ENCODE measurements around the gene IMMP2L. TPM values are rescaled to one million over a fixed set of nuclear protein-coding genes. Genes with fewer than 3 reads are reported as not detected.

The IMMP2L gene
- polyA plus RNA-seq, 4 donors, result 10.5 to 20.1 (median 14.1) TPM

GRCh38 chr7:111057066-111057465 lies 505.2 kb downstream of the IMMP2L start:
- H3K27me3 ChIP-seq (ENCODE audit: control insufficient read depth in 3 of 3, insufficient read depth in 3 of 3, low read length in 3 of 3), result no peaks in the 10 kb centered on the region
- no peak overlapping the region for H3K27ac ChIP-seq (ENCODE audit: low read depth in 1 of 3, low read length in 2 of 3)
- WGBS, 3 donors, result 93 to 97% (median 95%) methylated on average over 4 of the region's 4 CpGs
- no peaks in the 10 kb centered on the region for H3K9me3 ChIP-seq (ENCODE audit: control insufficient read depth in 2 of 2, insufficient read depth in 1 of 2, low read depth in 1 of 2, low read length in 1 of 2)
- no peaks in the 10 kb centered on the region for H3K4me1 ChIP-seq (ENCODE audit: control insufficient read depth in 3 of 3, insufficient read depth in 2 of 3, low read depth in 1 of 3, low read length in 2 of 3)
- FAIRE-seq (no peak), DNase-seq (no peak)
- H3K4me3 ChIP-seq (ENCODE audit: low read depth in 1 of 3, low read length in 3 of 3), result no peak overlapping the region
- H3K36me3 ChIP-seq (ENCODE audit: control insufficient read depth in 3 of 3, insufficient read depth in 2 of 3, low read depth in 1 of 3, low read length in 3 of 3), result no peaks in the 10 kb centered on the region

- Histone ChIP-seq H3K36me3 (ENCODE audit: control insufficient read depth in 3 of 3, insufficient read depth in 2 of 3, low read depth in 1 of 3, low read length in 3 of 3) (no peaks in the 10 kb centered on the region), H3K4me3 (ENCODE audit: low read depth in 1 of 3, low read length in 3 of 3) (no peak overlapping the region), H3K27me3 (ENCODE audit: control insufficient read depth in 3 of 3, insufficient read depth in 3 of 3, low read length in 3 of 3) (no peaks in the 10 kb centered on the region), H3K27ac (ENCODE audit: low read depth in 1 of 3, low read length in 2 of 3) (no peak overlapping the region), H3K9me3 (ENCODE audit: control insufficient read depth in 2 of 2, insufficient read depth in 1 of 2, low read depth in 1 of 2, low read length in 1 of 2) (no peaks in the 10 kb centered on the region), H3K4me1 (ENCODE audit: control insufficient read depth in 3 of 3, insufficient read depth in 2 of 3, low read depth in 1 of 3, low read length in 2 of 3) (no peaks in the 10 kb centered on the region)
- FAIRE-seq (no peak), DNase-seq (peak in 1 of 2 donors; percentile 40)
- WGBS, 3 donors, result 70 to 92% (median 87%) methylated on average over 2 of the region's 2 CpGs
These were observed 505.9 kb downstream of the IMMP2L start for GRCh38 chr7:111056371-111056770.

- no peaks in the 10 kb centered on the region for H3K9me3 ChIP-seq (ENCODE audit: control insufficient read depth in 2 of 2, insufficient read depth in 1 of 2, low read depth in 1 of 2, low read length in 1 of 2)
- 69 to 85% (median 80%) methylated on average over 2 of the region's 2 CpGs for WGBS, 3 donors
- no peak for FAIRE-seq
These were observed 509.3 kb downstream of the IMMP2L start for GRCh38 chr7:111053035-111053434.

GRCh38 chr7:111051832-111052231 lies 510.5 kb downstream of the IMMP2L start:
- Histone ChIP-seq H3K27ac (ENCODE audit: low read depth in 1 of 3, low read length in 2 of 3) (no peak overlapping the region), H3K9me3 (ENCODE audit: control insufficient read depth in 2 of 2, insufficient read depth in 1 of 2, low read depth in 1 of 2, low read length in 1 of 2) (no peaks in the 10 kb centered on the region), H3K4me1 (ENCODE audit: control insufficient read depth in 3 of 3, insufficient read depth in 2 of 3, low read depth in 1 of 3, low read length in 2 of 3) (no peaks in the 10 kb centered on the region), H3K27me3 (ENCODE audit: control insufficient read depth in 3 of 3, insufficient read depth in 3 of 3, low read length in 3 of 3) (no peaks in the 10 kb centered on the region), H3K4me3 (ENCODE audit: low read depth in 1 of 3, low read length in 3 of 3) (no peak overlapping the region), H3K36me3 (ENCODE audit: control insufficient read depth in 3 of 3, insufficient read depth in 2 of 3, low read depth in 1 of 3, low read length in 3 of 3) (no peaks in the 10 kb centered on the region)
- DNase-seq, result no peak
- WGBS, 3 donors, result 89 to 100% (median 100%) methylated on average over 1 of the region's 1 CpG
- FAIRE-seq, result no peak

More at GRCh38 chr7:111053035-111053434, 509.3 kb downstream of the IMMP2L start:
- Histone ChIP-seq H3K36me3 (ENCODE audit: control insufficient read depth in 3 of 3, insufficient read depth in 2 of 3, low read depth in 1 of 3, low read length in 3 of 3) (no peaks in the 10 kb centered on the region), H3K4me3 (ENCODE audit: low read depth in 1 of 3, low read length in 3 of 3) (no peak overlapping the region), H3K27ac (ENCODE audit: low read depth in 1 of 3, low read length in 2 of 3) (no peak overlapping the region), H3K4me1 (ENCODE audit: control insufficient read depth in 3 of 3, insufficient read depth in 2 of 3, low read depth in 1 of 3, low read length in 2 of 3) (no peaks in the 10 kb centered on the region), H3K27me3 (ENCODE audit: control insufficient read depth in 3 of 3, insufficient read depth in 3 of 3, low read length in 3 of 3) (no peaks in the 10 kb centered on the region)
- peak in 1 of 2 donors; percentile 8 for DNase-seq

GRCh38 chr7:111050875-111051416 lies 511.3 kb downstream of the IMMP2L start:
- H3K9me3 ChIP-seq (ENCODE audit: control insufficient read depth in 2 of 2, insufficient read depth in 1 of 2, low read depth in 1 of 2, low read length in 1 of 2), result no peaks in the 10 kb centered on the region
- no peaks in the 10 kb centered on the region for H3K4me1 ChIP-seq (ENCODE audit: control insufficient read depth in 3 of 3, insufficient read depth in 2 of 3, low read depth in 1 of 3, low read length in 2 of 3)
- no peaks in the 10 kb centered on the region for H3K36me3 ChIP-seq (ENCODE audit: control insufficient read depth in 3 of 3, insufficient read depth in 2 of 3, low read depth in 1 of 3, low read length in 3 of 3)
- FAIRE-seq (no peak), DNase-seq (no peak)
- WGBS, 3 donors, result 78 to 92% (median 85%) methylated on average over 2 of the region's 2 CpGs
- no peak overlapping the region for H3K27ac ChIP-seq (ENCODE audit: low read depth in 1 of 3, low read length in 2 of 3)
- H3K27me3 ChIP-seq (ENCODE audit: control insufficient read depth in 3 of 3, insufficient read depth in 3 of 3, low read length in 3 of 3), result no peaks in the 10 kb centered on the region
- no peak overlapping the region for H3K4me3 ChIP-seq (ENCODE audit: low read depth in 1 of 3, low read length in 3 of 3)

- no peak for DNase-seq
- WGBS, 3 donors, result 76 to 80% (median 78%) methylated on average over 7 of the region's 7 CpGs
- Histone ChIP-seq H3K36me3 (ENCODE audit: control insufficient read depth in 3 of 3, insufficient read depth in 2 of 3, low read depth in 1 of 3, low read length in 3 of 3) (no peaks in the 10 kb centered on the region), H3K27me3 (ENCODE audit: control insufficient read depth in 3 of 3, insufficient read depth in 3 of 3, low read length in 3 of 3) (no peaks in the 10 kb centered on the region), H3K4me3 (ENCODE audit: low read depth in 1 of 3, low read length in 3 of 3) (no peak overlapping the region), H3K4me1 (ENCODE audit: control insufficient read depth in 3 of 3, insufficient read depth in 2 of 3, low read depth in 1 of 3, low read length in 2 of 3) (no peaks in the 10 kb centered on the region), H3K9me3 (ENCODE audit: control insufficient read depth in 2 of 2, insufficient read depth in 1 of 2, low read depth in 1 of 2, low read length in 1 of 2) (no peaks in the 10 kb centered on the region), H3K27ac (ENCODE audit: low read depth in 1 of 3, low read length in 2 of 3) (no peak overlapping the region)
- no peak for FAIRE-seq
These were observed 512.2 kb downstream of the IMMP2L start for GRCh38 chr7:111049971-111050680.

- H3K27me3 ChIP-seq (ENCODE audit: control insufficient read depth in 3 of 3, insufficient read depth in 3 of 3, low read length in 3 of 3), result no peaks in the 10 kb centered on the region
- H3K4me3 ChIP-seq (ENCODE audit: low read depth in 1 of 3, low read length in 3 of 3), result no peak overlapping the region
- 90 to 98% (median 96%) methylated on average over 4 of the region's 4 CpGs for WGBS, 3 donors
- DNase-seq (no peak), FAIRE-seq (no peak)
- H3K4me1 ChIP-seq (ENCODE audit: control insufficient read depth in 3 of 3, insufficient read depth in 2 of 3, low read depth in 1 of 3, low read length in 2 of 3), result no peaks in the 10 kb centered on the region
- H3K36me3 ChIP-seq (ENCODE audit: control insufficient read depth in 3 of 3, insufficient read depth in 2 of 3, low read depth in 1 of 3, low read length in 3 of 3), result no peaks in the 10 kb centered on the region
- H3K9me3 ChIP-seq (ENCODE audit: control insufficient read depth in 2 of 2, insufficient read depth in 1 of 2, low read depth in 1 of 2, low read length in 1 of 2), result no peaks in the 10 kb centered on the region
- no peak overlapping the region for H3K27ac ChIP-seq (ENCODE audit: low read depth in 1 of 3, low read length in 2 of 3)
These were observed 514.7 kb downstream of the IMMP2L start for GRCh38 chr7:111047595-111047994.

GRCh38 chr7:111045449-111045848 lies 516.8 kb downstream of the IMMP2L start:
- no peak for FAIRE-seq
- H3K4me3 ChIP-seq (ENCODE audit: low read depth in 1 of 3, low read length in 3 of 3), result no peak overlapping the region
- H3K27me3 ChIP-seq (ENCODE audit: control insufficient read depth in 3 of 3, insufficient read depth in 3 of 3, low read length in 3 of 3), result no peaks in the 10 kb centered on the region
- no peaks in the 10 kb centered on the region for H3K36me3 ChIP-seq (ENCODE audit: control insufficient read depth in 3 of 3, insufficient read depth in 2 of 3, low read depth in 1 of 3, low read length in 3 of 3)
- DNase-seq, result no peak
- no peak overlapping the region for H3K27ac ChIP-seq (ENCODE audit: low read depth in 1 of 3, low read length in 2 of 3)
- H3K4me1 ChIP-seq (ENCODE audit: control insufficient read depth in 3 of 3, insufficient read depth in 2 of 3, low read depth in 1 of 3, low read length in 2 of 3), result no peaks in the 10 kb centered on the region
- no peaks in the 10 kb centered on the region for H3K9me3 ChIP-seq (ENCODE audit: control insufficient read depth in 2 of 2, insufficient read depth in 1 of 2, low read depth in 1 of 2, low read length in 1 of 2)

- H3K27me3 ChIP-seq (ENCODE audit: control insufficient read depth in 3 of 3, insufficient read depth in 3 of 3, low read length in 3 of 3), result no peaks in the 10 kb centered on the region
- FAIRE-seq (no peak), DNase-seq (no peak)
- H3K36me3 ChIP-seq (ENCODE audit: control insufficient read depth in 3 of 3, insufficient read depth in 2 of 3, low read depth in 1 of 3, low read length in 3 of 3), result no peaks in the 10 kb centered on the region
- 93 to 100% (median 96%) methylated on average over 1 of the region's 1 CpG for WGBS, 3 donors
- no peak overlapping the region for H3K4me3 ChIP-seq (ENCODE audit: low read depth in 1 of 3, low read length in 3 of 3)
- no peaks in the 10 kb centered on the region for H3K9me3 ChIP-seq (ENCODE audit: control insufficient read depth in 2 of 2, insufficient read depth in 1 of 2, low read depth in 1 of 2, low read length in 1 of 2)
- no peaks in the 10 kb centered on the region for H3K4me1 ChIP-seq (ENCODE audit: control insufficient read depth in 3 of 3, insufficient read depth in 2 of 3, low read depth in 1 of 3, low read length in 2 of 3)
- H3K27ac ChIP-seq (ENCODE audit: low read depth in 1 of 3, low read length in 2 of 3), result no peak overlapping the region
These were observed 518.7 kb downstream of the IMMP2L start for GRCh38 chr7:111043561-111043960.

All from small intestine (tissue), 7 donors.